ENCODE measurements around the gene GALNT6.

DNA sequence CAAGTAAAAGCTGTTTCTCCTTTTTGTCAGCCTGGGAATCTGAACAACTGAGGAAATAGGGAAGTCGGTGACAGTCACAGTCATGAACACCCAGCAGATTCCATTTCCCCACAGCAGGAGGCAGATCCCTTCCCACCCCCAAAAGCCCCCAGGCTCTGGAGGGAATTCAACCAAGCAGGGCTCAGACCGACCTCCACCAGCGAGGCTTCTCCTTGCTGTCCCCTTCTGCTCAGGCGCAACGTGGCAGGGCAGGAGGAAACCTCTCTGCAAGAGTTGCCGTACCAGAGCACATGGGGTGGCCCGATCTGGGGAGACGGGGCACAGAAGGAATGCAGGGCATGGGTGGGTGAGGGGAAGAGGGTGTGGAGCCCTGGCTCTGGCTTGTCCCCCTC, 319 bp downstream of the GALNT6 start:
- TF ChIP-seq CTCF (IDR thresholded peaks at IDR 0.05) (no peak), POLR2A (IDR thresholded peaks at IDR 0.05) (no peak)

Data from testis (tissue), 2 donors.